ENCODE measurements around the gene OTUB1. TPM values are rescaled to one million over a fixed set of nuclear protein-coding genes. Genes with fewer than 3 reads are reported as not detected.
A peak's percentile ranks its signal among the peaks of the same experiment; 100 is the strongest.

The OTUB1 gene
- polyA plus RNA-seq, 3 donors = 95.6 to 109 (median 106) TPM

DNA sequence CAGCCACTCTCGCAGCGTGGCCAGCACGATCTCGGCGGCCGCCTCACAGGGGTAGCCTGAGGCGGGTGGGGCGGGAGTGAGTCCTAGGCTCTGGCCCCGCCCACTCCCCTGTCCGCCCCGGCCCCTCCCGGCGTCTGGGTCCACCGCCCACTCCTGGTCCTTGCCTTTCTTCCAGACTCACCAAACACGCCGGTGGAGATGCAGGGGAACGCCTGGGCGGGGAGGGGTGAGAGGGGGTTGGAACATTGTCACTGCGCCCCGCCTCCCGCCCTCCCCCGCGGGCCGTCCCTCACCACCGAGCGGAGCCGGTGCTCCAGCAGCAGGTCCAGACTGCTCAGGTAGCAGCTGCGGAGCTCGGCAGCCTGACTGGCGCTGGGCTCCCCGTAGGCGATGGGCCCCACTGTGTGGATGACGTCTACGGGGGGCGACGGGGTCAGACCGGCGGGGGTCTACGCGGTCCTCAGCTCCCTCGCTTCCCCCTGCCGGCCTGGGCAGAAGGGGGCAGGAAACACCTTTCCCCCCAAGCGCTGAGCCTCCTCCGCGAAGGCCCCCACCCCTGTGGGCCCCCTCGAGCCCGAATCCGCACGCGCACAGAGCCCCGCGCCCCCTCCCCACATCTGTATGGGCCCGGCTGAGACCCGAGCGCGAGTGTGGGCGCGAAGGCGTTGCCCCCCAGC lies 13.2 kb downstream of the OTUB1 start:
- DNase-seq (ENCODE audit: extremely low read depth in 1 of 11, low read depth in 9 of 11, low spot score in 4 of 11) = no peak

DNA sequence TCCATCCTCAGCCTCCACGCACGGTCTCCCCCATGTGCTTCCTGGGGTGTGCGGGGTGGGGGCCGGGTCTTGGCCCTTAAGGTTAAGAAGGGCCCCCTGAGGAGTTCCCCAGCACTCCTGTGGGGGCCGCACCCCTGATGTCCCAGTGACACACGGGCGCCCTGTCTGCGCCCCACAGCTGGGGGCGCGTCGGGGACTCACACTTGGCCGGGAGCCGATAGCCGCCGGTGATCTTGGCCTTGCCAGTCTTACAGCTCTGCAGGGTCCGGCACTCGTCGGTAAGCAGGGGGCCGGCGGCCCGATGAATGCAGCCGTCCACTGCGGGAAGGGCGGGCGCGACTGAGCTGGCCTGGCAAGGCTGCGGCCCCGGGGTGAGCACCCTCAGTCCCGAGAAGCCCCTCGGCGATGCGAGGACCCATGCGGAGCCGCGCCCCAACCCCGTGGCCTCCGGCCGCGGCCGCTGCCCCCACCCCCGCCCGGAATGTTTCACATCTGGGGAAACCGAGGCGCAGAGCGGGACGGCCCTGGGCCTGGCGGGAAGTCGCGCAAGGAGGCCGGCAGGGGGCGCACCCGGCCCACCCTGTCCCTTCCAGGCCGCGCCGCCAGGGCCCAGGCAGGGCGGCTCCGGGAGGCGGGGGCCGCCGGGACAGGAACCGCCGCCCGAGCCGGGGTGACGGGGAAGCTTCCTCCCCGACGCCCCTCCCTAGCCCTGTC lies 13.9 kb downstream of the OTUB1 start:
- peak in 2 of 11 donors; percentile 77 to 80 for DNase-seq (ENCODE audit: extremely low read depth in 1 of 11, low read depth in 9 of 11, low spot score in 4 of 11)

DNA sequence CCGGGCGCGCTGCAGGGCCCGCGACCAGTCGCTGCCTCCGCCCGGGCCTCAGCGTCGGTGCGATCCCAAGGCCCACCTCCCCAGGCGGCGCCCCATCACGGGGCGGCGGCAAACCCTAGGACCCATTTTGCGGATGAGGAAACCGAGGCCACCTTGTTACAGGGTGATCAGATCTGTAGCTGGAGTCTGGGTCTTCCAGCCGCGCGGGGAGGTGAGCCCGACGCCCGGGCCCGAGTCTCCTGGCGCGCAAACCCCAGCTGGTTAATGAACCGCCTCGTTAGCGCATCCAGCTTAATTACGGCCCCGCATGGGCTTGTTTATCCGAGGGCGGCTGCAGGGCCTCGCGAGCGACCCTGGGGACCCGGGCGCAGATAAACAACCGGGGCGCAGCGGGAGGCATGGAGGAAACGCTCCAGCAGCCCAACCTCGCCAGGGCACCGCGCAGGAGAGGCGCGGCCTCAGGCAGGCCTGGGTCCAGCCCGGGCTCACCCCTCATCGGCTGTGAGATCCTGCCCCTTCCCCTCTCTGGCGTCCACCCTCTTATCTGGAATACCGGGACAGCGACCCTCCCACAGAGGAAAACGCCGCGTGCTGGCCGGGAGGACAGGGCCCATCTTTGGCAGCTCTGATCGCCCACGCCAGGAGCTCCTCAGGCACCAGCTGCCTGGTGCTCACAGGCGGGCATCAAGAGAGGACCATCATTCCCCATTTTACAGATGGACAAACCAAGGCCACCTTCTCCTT lies 14.7 kb downstream of the OTUB1 start:
- no peak for DNase-seq (ENCODE audit: extremely low read depth in 1 of 11, low read depth in 9 of 11, low spot score in 4 of 11)

- peak in 2 of 11 donors; percentile 44 to 70 for DNase-seq (ENCODE audit: extremely low read depth in 1 of 11, low read depth in 9 of 11, low spot score in 4 of 11)
These were observed 15.5 kb downstream of the OTUB1 start for GRCh38 chr11:64001484-64002420.

- DNase-seq (ENCODE audit: extremely low read depth in 1 of 11, low read depth in 9 of 11, low spot score in 4 of 11) = no peak
These were observed 17.8 kb downstream of the OTUB1 start for GRCh38 chr11:64003807-64004589.

- no peak for DNase-seq (ENCODE audit: extremely low read depth in 1 of 11, low read depth in 9 of 11, low spot score in 4 of 11)
These were observed 18.3 kb downstream of the OTUB1 start for GRCh38 chr11:64004590-64004984.

DNA sequence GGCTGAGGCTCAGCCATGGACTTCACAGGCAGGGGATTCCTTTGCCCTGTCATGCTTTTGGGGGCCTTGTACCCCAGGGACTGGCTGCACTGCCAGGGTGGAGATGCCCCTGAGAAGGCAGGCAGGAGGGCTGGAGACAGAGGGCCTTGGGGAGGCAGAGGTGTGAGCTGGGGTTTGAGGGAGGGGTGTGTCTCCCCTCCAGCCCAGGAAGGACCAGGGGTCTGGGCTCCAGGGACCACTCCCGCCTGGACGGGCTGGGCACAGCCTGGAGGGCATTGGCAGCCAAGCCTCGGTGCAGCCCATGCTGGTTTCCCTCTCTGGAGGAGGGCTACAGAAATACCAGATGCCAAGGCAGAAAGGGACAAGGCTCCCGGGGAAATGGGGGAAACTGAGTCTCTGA lies 19.5 kb downstream of the OTUB1 start:
- DNase-seq (ENCODE audit: extremely low read depth in 1 of 11, low read depth in 9 of 11, low spot score in 4 of 11) = no peak

DNA sequence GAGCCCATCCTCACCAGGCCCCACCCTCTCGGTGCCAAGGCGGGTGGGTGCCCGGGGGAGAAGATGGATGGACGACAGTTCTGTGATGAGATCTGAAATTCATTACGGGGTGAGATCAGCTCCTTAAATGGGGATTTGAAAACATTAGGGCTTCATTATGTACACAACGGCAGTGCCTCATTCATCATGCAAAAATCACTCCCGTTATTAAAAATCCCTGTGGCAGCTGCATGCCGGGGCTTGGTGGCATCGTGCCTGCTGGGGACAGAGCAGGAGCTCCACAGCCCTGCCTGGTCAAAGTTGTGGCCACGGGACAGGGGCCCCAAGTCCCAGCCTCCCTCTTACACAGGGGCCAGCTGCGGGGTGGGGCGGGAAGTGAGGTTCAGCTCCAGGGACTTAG lies 20.2 kb downstream of the OTUB1 start:
- DNase-seq (ENCODE audit: extremely low read depth in 1 of 11, low read depth in 9 of 11, low spot score in 4 of 11) = no peak

DNA sequence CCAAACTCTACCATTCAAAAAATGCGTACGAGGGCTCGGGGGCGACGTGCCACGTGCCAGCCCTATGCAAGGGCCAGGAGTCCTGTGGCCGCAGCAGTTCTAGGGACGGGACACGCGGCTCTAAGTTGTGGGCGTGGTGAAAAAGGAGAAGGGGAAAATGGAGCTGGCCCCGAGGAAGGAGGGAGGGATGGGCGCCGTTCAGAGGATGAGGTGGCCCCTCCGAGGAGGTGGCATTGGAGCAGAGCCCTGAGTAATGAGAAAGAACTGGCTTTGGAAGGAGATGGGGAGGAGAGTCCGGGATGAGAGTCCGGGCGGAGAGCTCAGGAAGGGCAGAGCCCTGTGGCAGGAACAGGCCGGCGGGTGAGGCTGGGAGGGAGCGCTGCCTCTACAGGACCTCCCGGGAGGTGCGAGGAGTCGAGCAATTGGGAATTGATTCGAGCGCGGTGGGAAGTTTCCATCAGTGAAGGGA lies 21.0 kb downstream of the OTUB1 start:
- DNase-seq (ENCODE audit: extremely low read depth in 1 of 11, low read depth in 9 of 11, low spot score in 4 of 11) = no peak

- no peak for DNase-seq (ENCODE audit: extremely low read depth in 1 of 11, low read depth in 9 of 11, low spot score in 4 of 11)
These were observed 21.5 kb downstream of the OTUB1 start for GRCh38 chr11:64007629-64008282.

DNA sequence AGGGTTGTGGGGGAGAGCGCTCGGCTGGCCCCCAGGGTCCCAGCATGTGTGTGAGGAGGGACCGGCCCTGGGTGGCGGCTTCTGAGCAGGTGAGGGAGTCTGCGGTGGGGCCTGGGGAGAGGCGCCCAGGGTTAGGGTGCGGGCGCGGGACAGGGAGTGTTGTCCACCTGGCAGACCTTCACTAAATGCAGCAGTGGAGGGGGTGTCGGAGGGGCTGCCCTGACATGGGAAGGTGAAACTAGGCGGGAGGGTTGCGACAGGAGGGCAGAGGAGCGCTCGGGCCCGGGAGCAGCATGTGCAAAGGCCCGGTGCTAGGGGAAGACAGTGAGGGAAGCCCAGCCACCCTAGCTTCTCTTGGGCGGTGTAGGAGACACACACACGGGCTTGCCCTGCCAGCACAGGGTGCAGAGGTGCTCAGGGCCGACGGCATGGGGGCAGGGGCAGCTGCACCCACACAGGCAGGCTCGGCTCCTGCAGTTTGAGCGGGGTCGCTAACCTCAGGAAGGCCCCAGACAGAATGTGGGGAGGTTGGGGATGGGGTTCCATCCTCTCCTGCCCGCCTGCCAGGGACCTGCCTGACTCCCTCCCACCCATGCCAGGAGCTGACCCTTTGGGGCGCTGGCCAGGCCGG lies 22.2 kb downstream of the OTUB1 start:
- no peak for DNase-seq (ENCODE audit: extremely low read depth in 1 of 11, low read depth in 9 of 11, low spot score in 4 of 11)

DNA sequence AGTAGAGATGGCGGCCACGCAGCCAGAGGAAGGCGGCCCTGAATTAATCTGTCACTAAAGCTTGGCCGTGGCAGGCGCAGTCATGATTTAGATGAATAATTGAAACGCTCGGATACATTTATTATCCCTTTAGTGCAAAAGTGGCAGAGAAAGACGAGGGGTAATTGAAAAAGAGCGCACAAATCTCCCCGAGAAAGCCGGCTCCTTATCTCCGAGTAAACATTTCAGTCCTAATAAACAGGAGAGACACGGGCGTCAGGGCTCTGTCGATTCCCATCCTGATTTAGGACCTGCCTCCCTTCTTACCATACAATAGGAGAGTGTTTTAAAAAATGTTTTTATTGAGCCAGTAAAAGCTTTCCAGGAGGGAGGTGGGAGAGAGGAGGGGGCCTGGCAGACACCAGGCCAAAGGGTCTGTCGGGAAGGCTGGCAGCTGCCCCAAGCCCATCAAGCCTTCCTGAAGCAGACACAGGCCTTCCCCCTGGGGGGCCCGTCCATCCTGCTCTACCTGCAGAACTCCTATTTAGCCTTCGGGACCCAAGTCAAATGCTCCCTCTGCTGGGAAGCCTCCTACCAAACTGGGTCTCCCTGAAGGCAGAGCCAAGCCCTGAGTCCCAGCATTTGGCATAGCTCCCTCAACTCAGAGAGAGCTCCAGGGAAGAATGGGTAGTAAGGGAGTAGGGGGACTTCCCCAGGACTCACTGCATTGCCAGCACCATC lies 22.8 kb downstream of the OTUB1 start:
- DNase-seq (ENCODE audit: extremely low read depth in 1 of 11, low read depth in 9 of 11, low spot score in 4 of 11) = no peak

- no peak for DNase-seq (ENCODE audit: extremely low read depth in 1 of 11, low read depth in 9 of 11, low spot score in 4 of 11)
These were observed 23.5 kb downstream of the OTUB1 start for GRCh38 chr11:64009710-64010109.

- DNase-seq (ENCODE audit: extremely low read depth in 1 of 11, low read depth in 9 of 11, low spot score in 4 of 11) = no peak
These were observed 24.5 kb downstream of the OTUB1 start for GRCh38 chr11:64010783-64011182.

- DNase-seq (ENCODE audit: extremely low read depth in 1 of 11, low read depth in 9 of 11, low spot score in 4 of 11) = no peak
These were observed 25.1 kb downstream of the OTUB1 start for GRCh38 chr11:64011371-64011770.

DNA sequence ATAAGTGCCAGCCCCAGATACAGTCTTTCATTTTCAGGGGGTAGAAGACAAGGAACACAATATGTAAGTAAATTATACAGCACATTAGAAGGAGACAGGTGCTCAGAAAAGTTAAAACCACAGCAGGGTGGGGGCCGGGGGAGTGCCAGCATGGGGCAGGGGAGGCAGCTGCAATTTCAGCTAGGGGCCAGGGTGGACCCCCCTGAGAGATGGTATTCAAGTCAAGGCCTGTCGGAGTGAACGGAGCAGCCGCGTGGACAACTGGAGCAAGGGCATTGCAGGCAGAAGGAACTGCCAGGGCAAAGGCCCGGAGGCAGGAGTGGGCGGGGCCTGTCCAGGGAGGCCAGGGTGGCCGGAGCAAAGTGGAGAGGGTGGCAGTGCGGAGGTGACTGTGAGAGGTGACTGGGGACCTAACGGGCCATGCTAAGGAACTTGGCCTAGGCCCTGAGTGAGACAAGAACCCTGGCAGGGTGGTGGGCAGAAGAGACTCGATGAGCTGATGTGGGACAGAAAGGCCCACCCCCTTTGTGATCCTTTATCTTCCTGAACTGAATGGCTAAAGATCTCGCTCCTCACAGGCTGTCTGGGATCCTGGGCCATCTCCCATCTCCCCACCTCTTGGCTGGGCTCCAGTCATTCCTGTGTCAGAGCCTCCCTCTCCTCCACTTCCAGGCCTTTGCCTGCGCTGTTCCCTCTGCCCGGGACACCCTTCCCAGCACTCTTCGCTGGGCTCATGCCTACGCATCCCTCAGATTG lies 27.1 kb downstream of the OTUB1 start:
- no peak for DNase-seq (ENCODE audit: extremely low read depth in 1 of 11, low read depth in 9 of 11, low spot score in 4 of 11)
